IMR-90 (cell line): ENCODE data around the gene CNNM1. TPM values are rescaled to one million over a fixed set of nuclear protein-coding genes. Genes with fewer than 3 reads are reported as not detected.

Experiments
- ATAC-seq: fragments of 200-7000 bp; cut with Tn5 transposase; 2 replicates; pipeline ENCODE4 v1.9.1; 2020; ENCODE audit warnings: low read depth, mild to moderate bottlenecking, moderate library complexity
- BruUV-seq: library from RNA; stranded (reverse); fragments of 400-500 nt; replicated peaks from 2 replicates; lab custom pipeline; 2021; lab: Mats Ljungman, UMichigan
- CTCF ChIA-PET: fragments of 300-600 bp; formaldehyde crosslinking; extraction: SDS; loops from one replicate; lab custom pipeline; 2021; ENCODE audit warnings: antibody characterized with exemption; lab: Yijun Ruan, JAX
- POLR2A ChIA-PET: fragments of 300-600 bp; sonication (Branson Sonifier 250); formaldehyde crosslinking; loops from one replicate; lab custom pipeline; 2022; ENCODE audit warnings: antibody characterized with exemption; ENCODE audit not compliant: unreplicated experiment; lab: Charles Lee
- DNase-seq: peaks from one replicate; pipeline ENCODE4 v3.0.0; 2013
- H2AFZ ChIP-seq: replicated peaks from 2 replicates; pipeline ENCODE3; 2013; ENCODE audit warnings: low read length, mild to moderate bottlenecking; ENCODE audit not compliant: poor library complexity
- H2AK5ac ChIP-seq: 2 replicates; pipeline ENCODE4 v1.6.1; 2013; ENCODE audit warnings: low read depth, low read length, inconsistent platforms
- H2AK9ac ChIP-seq: replicated peaks from 2 replicates; pipeline ENCODE3; 2013; ENCODE audit warnings: mild to moderate bottlenecking, low read depth, low read length, moderate library complexity; ENCODE audit not compliant: poor library complexity
- H2BK120ac ChIP-seq: 2 replicates; pipeline ENCODE4 v1.6.1; 2013; ENCODE audit warnings: low read depth, low read length, inconsistent platforms
- H2BK15ac ChIP-seq: 3 replicates; pipeline ENCODE4 v1.6.1; 2013; ENCODE audit warnings: low read depth, low read length, inconsistent platforms
- H2BK20ac ChIP-seq: 2 replicates; pipeline ENCODE4 v1.6.1; 2013; ENCODE audit warnings: low read depth, mild to moderate bottlenecking, inconsistent platforms, low read length, moderate library complexity
- H2BK5ac ChIP-seq: 2 replicates; pipeline ENCODE4 v1.6.1; 2013; ENCODE audit warnings: mild to moderate bottlenecking, low read depth, low read length, inconsistent platforms; ENCODE audit not compliant: poor library complexity, severe bottlenecking
- H3K14ac ChIP-seq: replicated peaks from 2 replicates; pipeline ENCODE4 v1.6.1; 2013; ENCODE audit warnings: low read depth, low read length, inconsistent platforms
- H3K18ac ChIP-seq: 2 replicates; pipeline ENCODE4 v1.6.1; 2013; ENCODE audit warnings: low read depth, low read length, control low read depth
- H3K23ac ChIP-seq: 2 replicates; pipeline ENCODE4 v1.6.1; 2013; ENCODE audit warnings: low read depth, low read length, inconsistent platforms
- H3K27ac ChIP-seq: 2 replicates; pipeline ENCODE4 v1.5.1; 2013; ENCODE audit warnings: mild to moderate bottlenecking, control low read depth, low read length; ENCODE audit not compliant: insufficient read depth
- H3K27me3 ChIP-seq: 2 replicates; pipeline ENCODE4 v1.6.1; 2013; ENCODE audit warnings: low read length; ENCODE audit not compliant: control insufficient read depth, insufficient read depth
- H3K36me3 ChIP-seq: 2 replicates; pipeline ENCODE4 v1.6.1; 2013; ENCODE audit warnings: low read length, mixed read lengths; ENCODE audit not compliant: control insufficient read depth, insufficient read depth
- H3K4ac ChIP-seq: 2 replicates; pipeline ENCODE4 v1.6.1; 2013; ENCODE audit warnings: low read depth, low read length, inconsistent platforms
- H3K4me1 ChIP-seq: 2 replicates; pipeline ENCODE4 v1.6.1; 2013; ENCODE audit warnings: low read length, mixed read lengths; ENCODE audit not compliant: control insufficient read depth, insufficient read depth
- H3K4me2 ChIP-seq: 2 replicates; pipeline ENCODE4 v1.6.1; 2013; ENCODE audit warnings: low read depth, mild to moderate bottlenecking, control low read depth, low read length, moderate library complexity
- H3K4me3 ChIP-seq: 2 replicates; pipeline ENCODE4 v1.5.1; 2013; ENCODE audit warnings: low read depth, mild to moderate bottlenecking, control low read depth, low read length, moderate library complexity; ENCODE audit not compliant: insufficient read depth
- H3K56ac ChIP-seq: 2 replicates; pipeline ENCODE4 v1.6.1; 2013; ENCODE audit warnings: low read length, inconsistent platforms; ENCODE audit not compliant: insufficient read depth; ENCODE audit errors: extremely low read depth
- H3K79me1 ChIP-seq, 2 experiments: 2 replicates each; pipeline ENCODE4 v1.6.1; 2013; ENCODE audit warnings: low read length in 2 of 2, inconsistent platforms in 1 of 2, low read depth in 1 of 2
- H3K9ac ChIP-seq: 2 replicates; pipeline ENCODE4 v1.6.1; 2013; ENCODE audit warnings: low read depth, low read length, control low read depth
- H3K9me1 ChIP-seq: 2 replicates; pipeline ENCODE4 v1.6.1; 2013; ENCODE audit warnings: low read length, inconsistent platforms; ENCODE audit not compliant: insufficient read depth
- H3K9me3 ChIP-seq: 2 replicates; pipeline ENCODE4 v1.6.1; 2013; ENCODE audit warnings: low read length; ENCODE audit not compliant: control insufficient read depth, insufficient read depth
- H4K20me1 ChIP-seq: 2 replicates; pipeline ENCODE4 v1.6.1; 2013; ENCODE audit warnings: low read length, inconsistent platforms; ENCODE audit not compliant: insufficient read depth
- H4K5ac ChIP-seq: 2 replicates; pipeline ENCODE4 v1.6.1; 2013; ENCODE audit warnings: mild to moderate bottlenecking, low read depth, low read length, control low read depth
- H4K8ac ChIP-seq, 2 experiments: 2 replicates each; pipeline ENCODE4 v1.6.1; 2013; ENCODE audit warnings: low read depth in 2 of 2, low read length in 2 of 2, control low read depth in 1 of 2, inconsistent platforms in 1 of 2
- H4K91ac ChIP-seq: 2 replicates; pipeline ENCODE4 v1.6.1; 2013; ENCODE audit warnings: low read depth, low read length, inconsistent platforms; ENCODE audit not compliant: insufficient read depth
- BHLHE40 ChIP-seq: fragments of 150-350 bp; IDR thresholded peaks from 2 replicates; pipeline ENCODE4 v1.6.1; 2016; ENCODE audit warnings: mild to moderate bottlenecking, low read depth, low read length
- CEBPB ChIP-seq: IDR thresholded peaks from 2 replicates; pipeline ENCODE4 v1.6.1; 2012; ENCODE audit warnings: low read depth, low read length, improper control_type of control experiment
- CHD1 ChIP-seq: IDR thresholded peaks from 2 replicates; pipeline ENCODE4 v1.6.1; 2012; ENCODE audit warnings: low read depth, low read length, improper control_type of control experiment
- CTCF ChIP-seq: conservative IDR thresholded peaks from 2 replicates; pipeline ENCODE4 v1.5.1; 2012; ENCODE audit warnings: mild to moderate bottlenecking, low read depth, low read length, improper control_type of control experiment
- ELK1 ChIP-seq: fragments of 150-350 bp; IDR thresholded peaks from 2 replicates; pipeline ENCODE4 v1.6.1; 2016; ENCODE audit warnings: low read depth, mild to moderate bottlenecking, low read length, moderate library complexity, borderline replicate concordance
- FOS ChIP-seq: fragments of 150-350 bp; IDR thresholded peaks from 2 replicates; pipeline ENCODE4 v1.6.1; 2016; ENCODE audit warnings: low read depth, low read length
- MAFK ChIP-seq: IDR thresholded peaks from 2 replicates; pipeline ENCODE4 v1.6.1; 2012; ENCODE audit warnings: low read depth, low read length, improper control_type of control experiment
- MAZ ChIP-seq: IDR thresholded peaks from 2 replicates; pipeline ENCODE4 v1.6.1; 2012; ENCODE audit warnings: low read depth, mild to moderate bottlenecking, low read length, improper control_type of control experiment, moderate library complexity, borderline replicate concordance
- MXI1 ChIP-seq: IDR thresholded peaks from 2 replicates; pipeline ENCODE4 v1.6.1; 2012; ENCODE audit warnings: low read depth, mild to moderate bottlenecking, low read length, moderate library complexity, borderline replicate concordance
- NFE2L2 ChIP-seq: fragments of 150-350 bp; IDR thresholded peaks from 2 replicates; pipeline ENCODE4 v1.6.1; 2016; ENCODE audit warnings: low read depth, mild to moderate bottlenecking, low read length
- POLR2A ChIP-seq: IDR thresholded peaks from 2 replicates; pipeline ENCODE4 v1.6.1; 2012; ENCODE audit warnings: mild to moderate bottlenecking, low read depth, low read length
- RAD21 ChIP-seq: IDR thresholded peaks from 2 replicates; pipeline ENCODE4 v1.6.1; 2012; ENCODE audit warnings: low read length, improper control_type of control experiment
- RCOR1 ChIP-seq: IDR thresholded peaks from 2 replicates; pipeline ENCODE4 v1.6.1; 2012; ENCODE audit warnings: mild to moderate bottlenecking, low read length, improper control_type of control experiment; ENCODE audit not compliant: insufficient replicate concordance
- RFX5 ChIP-seq: IDR thresholded peaks from 2 replicates; pipeline ENCODE4 v1.8.0; 2012; ENCODE audit warnings: low read depth, mild to moderate bottlenecking, low read length, moderate library complexity
- SMC3 ChIP-seq: fragments of 150-350 bp; IDR thresholded peaks from 2 replicates; pipeline ENCODE4 v1.6.1; 2016; ENCODE audit warnings: low read depth, mild to moderate bottlenecking, antibody characterized with exemption, low read length, moderate library complexity
- USF2 ChIP-seq: fragments of 150-350 bp; IDR thresholded peaks from 2 replicates; pipeline ENCODE4 v1.6.1; 2017; ENCODE audit warnings: mild to moderate bottlenecking, antibody characterized with exemption, low read length, low read depth
- WGBS, 2 experiments: methylation state at CpG; one replicate each; pipeline versions ENCODE4 v1.1.5 to v1.1.7; 2013; ENCODE audit warnings: missing lambda C conversion rate in 2 of 2; ENCODE audit not compliant: insufficient read length in 1 of 2; ENCODE audit errors: extremely low coverage in 2 of 2; 5-methylcytosine and 5-hydroxymethylcytosine counted together
- dilution Hi-C: fragments of 300-500 bp; cut with HindIII; formaldehyde crosslinking; loops from one replicate; pipeline ENCODE4 v1.14.3; 2018; ENCODE audit warnings: low sequenced_read_pairs; ENCODE audit not compliant: unreplicated experiment
- in situ Hi-C: fragments of 300-500 bp; cut with MboI; formaldehyde crosslinking; loops from 3 replicates; pipeline ENCODE4 v1.14.3; 2019; ENCODE audit warnings: low sequenced_read_pairs, inconsistent platforms, mixed read lengths
- intact Hi-C: fragments of 100-400 bp; cut with micrococcal nuclease; formaldehyde crosslinking; loops from 2 replicates; pipeline ENCODE4 v1.10.0; 2022
- polyA plus RNA-seq, 3 experiments: library from polyadenylated mRNA; depleted of rRNA; stranded (reverse); fragments of >200 nt; gene quantifications; 2 replicates each; pipeline ENCODE4 v1.2.3, GENCODE V29; 2012; ENCODE audit warnings: low replicate concordance in 1 of 3
- total RNA-seq: library from RNA; depleted of rRNA; stranded (reverse); fragments of >200 nt; gene quantifications from 2 replicates; pipeline ENCODE4 v1.2.3, GENCODE V29; 2012

The CNNM1 gene
- total and polyA plus RNA-seq, 2 of the 4 experiments (the other 2 are of a cell fraction): 0.18 to 0.39 TPM

DNA sequence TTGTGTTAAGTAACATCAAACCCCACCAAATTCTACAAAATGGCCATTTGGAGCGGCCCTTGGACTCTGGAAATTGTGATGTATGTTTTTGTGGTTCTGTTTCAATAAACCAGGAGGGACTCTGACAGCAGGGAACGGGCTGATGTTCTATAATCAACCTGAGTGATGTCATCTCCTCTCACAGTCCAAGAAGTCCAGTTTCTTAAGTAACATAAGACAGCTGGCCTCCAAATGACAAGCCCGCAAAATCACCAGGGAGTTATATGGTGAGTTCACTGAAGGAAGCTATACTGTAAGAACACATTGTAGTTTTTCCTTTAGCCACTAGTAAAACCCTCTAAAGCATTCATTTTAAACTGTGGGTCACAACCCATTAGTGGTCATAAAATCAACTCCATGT lies 67.3 kb downstream of the CNNM1 start:
- Histone ChIP-seq H3K4ac (peak overlapping the region; percentile 72; the same call in 1 of the 2 replicates), H2AK5ac (no peak overlapping the region), H2BK120ac (peak overlapping the region; percentile 65), H2AK9ac (no peak overlapping the region), H4K20me1 (no peaks in the 10 kb centered on the region; the same call in 1 of the 2 replicates), H4K91ac (no peak overlapping the region), H4K5ac (peak overlapping the region; percentile 35; the same call in 1 of the 2 replicates), H2BK20ac (peak overlapping the region; percentile 69; the same call in 1 of the 2 replicates), H2BK5ac (peak overlapping the region; percentile 97), H3K4me1 (peaks cover 12% of the 10 kb centered on the region), H3K79me1 (no peaks in the 10 kb centered on the region), H2BK15ac (no peak overlapping the region; the same call in 2 of the 3 replicates), H3K56ac (peak overlapping the region; percentile 5), H3K4me3 (no peak overlapping the region), H3K9me3 (no peaks in the 10 kb centered on the region), H3K27me3 (no peaks in the 10 kb centered on the region), H3K18ac (peak overlapping the region; percentile 24; the same call in 1 of the 2 replicates), H3K27ac (peak overlapping the region; percentile 25; the same call in 1 of the 2 replicates), H3K9ac (no peak overlapping the region), H4K8ac (peak overlapping the region; percentile 1 to 2; a peak in 3 of 4 replicates), H3K4me2 (peak overlapping the region; percentile 51; the same call in 1 of the 2 replicates), H3K14ac (peak overlapping the region; percentile 5; the same call in 1 of the 2 replicates), H3K23ac (no peak overlapping the region), H3K36me3 (peaks cover 12% of the 10 kb centered on the region), H2AFZ (no peak overlapping the region), H3K9me1 (peaks cover 21% of the 10 kb centered on the region)
- ChIA-PET CTCF (no interaction called here), POLR2A (no interaction called here)
- no peak for TF ChIP-seq USF2
- no peak for TF ChIP-seq SMC3
- TF ChIP-seq BHLHE40: no peak
- TF ChIP-seq RAD21: no peak
- TF ChIP-seq CTCF: no peak
- TF ChIP-seq CEBPB: no peak
- no peak for TF ChIP-seq NFE2L2
- no peak for TF ChIP-seq MAFK
- TF ChIP-seq RCOR1: no peak
- TF ChIP-seq POLR2A: no peak
- no peak for TF ChIP-seq FOS
- no peak for TF ChIP-seq ELK1
- TF ChIP-seq CHD1: no peak
- no peak for TF ChIP-seq RFX5
- TF ChIP-seq MXI1: no peak
- TF ChIP-seq MAZ: no peak
- no TSS peak for BruUV-seq
- ATAC-seq (peak; percentile 33), DNase-seq (peak; percentile 85)
- intact Hi-C loops: no loop called here
- in situ Hi-C loops: no loop called here
- dilution Hi-C loops: no loop called here
- no CpG with 5 or more reads among the region's 3 CpGs for WGBS, 2 experiments
